NT2/D1 (cell line): ENCODE data around the gene CDH13.

Experiments used
- SUZ12 ChIP-seq: IDR thresholded peaks from 2 replicates; pipeline ENCODE4 v1.6.1; 2011; ENCODE audit not compliant: insufficient read length, insufficient read depth; ENCODE audit errors: extremely low read depth
- ZNF274 ChIP-seq: IDR thresholded peaks from 2 replicates; pipeline ENCODE4 v1.6.1; 2011; ENCODE audit warnings: mild to moderate bottlenecking, low read depth, low read length

DNA sequence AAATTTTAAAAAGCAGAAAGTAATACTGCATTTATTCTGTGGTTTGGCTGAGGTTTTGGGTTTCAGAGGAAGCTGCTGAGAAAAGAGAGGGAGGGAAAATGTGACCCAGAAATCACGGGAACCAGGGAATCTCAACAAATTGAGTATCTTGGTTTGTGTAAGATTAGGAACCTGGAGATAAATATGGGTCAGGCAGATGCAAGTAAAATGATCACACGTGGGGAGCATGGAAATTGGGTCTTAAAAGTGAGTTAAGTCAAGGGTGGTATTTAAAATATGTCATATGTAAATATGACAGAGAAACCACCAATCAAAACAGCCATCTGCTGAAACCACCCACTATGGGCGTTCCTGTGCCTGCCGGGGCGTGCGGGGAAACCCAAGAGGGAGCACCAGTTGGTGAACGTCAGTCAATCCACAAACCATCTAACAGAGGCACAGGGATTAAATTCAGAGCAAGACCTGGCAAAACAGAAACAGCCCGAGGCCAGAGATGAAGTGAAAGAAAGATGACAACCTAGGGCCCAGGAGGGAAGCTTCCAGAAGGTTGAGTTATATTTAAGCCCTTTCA lies 33.4 kb downstream of the CDH13 start:
- no peak for TF ChIP-seq ZNF274
- no peak for TF ChIP-seq SUZ12
